H9 (cell line): ENCODE measurements around the gene TLK1. TPM values are rescaled to one million over a fixed set of nuclear protein-coding genes. Genes with fewer than 3 reads are reported as not detected.
A peak's percentile ranks its signal among the peaks of the same experiment; 100 is the strongest.

Experiments used
- DNase-seq: peaks from one replicate; pipeline ENCODE4 v3.0.0-alpha.2; 2017
- H2AFZ ChIP-seq: one replicate; pipeline ENCODE4 v1.6.1; 2013; ENCODE audit warnings: mild to moderate bottlenecking, low read length, control low read depth, moderate library complexity
- H2AK5ac ChIP-seq: 2 replicates; pipeline ENCODE4 v1.6.1; 2013; ENCODE audit warnings: low read length, control low read depth, mixed read lengths; ENCODE audit not compliant: insufficient read length
- H2BK120ac ChIP-seq: one replicate; pipeline ENCODE4 v1.6.1; 2013; ENCODE audit warnings: low read depth, mild to moderate bottlenecking, low read length, control low read depth, inconsistent platforms; ENCODE audit not compliant: poor library complexity, severe bottlenecking
- H2BK12ac ChIP-seq: 2 replicates; pipeline ENCODE4 v1.6.1; 2013; ENCODE audit warnings: low read length, control low read depth, mixed read lengths, low read depth; ENCODE audit not compliant: insufficient read length
- H2BK15ac ChIP-seq: 2 replicates; pipeline ENCODE4 v1.6.1; 2013; ENCODE audit warnings: low read depth, low read length, control low read depth
- H2BK20ac ChIP-seq: one replicate; pipeline ENCODE4 v1.6.1; 2013; ENCODE audit warnings: low read depth, mild to moderate bottlenecking, low read length, control low read depth, inconsistent platforms; ENCODE audit not compliant: poor library complexity, severe bottlenecking
- H2BK5ac ChIP-seq: 2 replicates; pipeline ENCODE4 v1.6.1; 2013; ENCODE audit warnings: low read length, control low read depth, mixed read lengths; ENCODE audit not compliant: insufficient read length
- H3K14ac ChIP-seq: 2 replicates; pipeline ENCODE4 v1.6.1; 2013; ENCODE audit warnings: low read length, control low read depth; ENCODE audit not compliant: insufficient read depth
- H3K18ac ChIP-seq: 2 replicates; pipeline ENCODE4 v1.6.1; 2013; ENCODE audit warnings: low read depth, mild to moderate bottlenecking, mixed read lengths, low read length, control low read depth; ENCODE audit not compliant: insufficient read length
- H3K23ac ChIP-seq: 2 replicates; pipeline ENCODE4 v1.6.1; 2013; ENCODE audit warnings: low read length, control low read depth, mixed read lengths, low read depth; ENCODE audit not compliant: insufficient read length
- H3K23me2 ChIP-seq: 2 replicates; pipeline ENCODE4 v1.6.1; 2013; ENCODE audit warnings: low read depth, mild to moderate bottlenecking, mixed read lengths, low read length, control low read depth; ENCODE audit not compliant: insufficient read length, poor library complexity, severe bottlenecking
- H3K27ac ChIP-seq: 2 replicates; pipeline ENCODE4 v1.5.1; 2013; ENCODE audit warnings: low read length, control low read depth, mixed read lengths, low read depth; ENCODE audit not compliant: insufficient read length
- H3K27me3 ChIP-seq: 2 replicates; pipeline ENCODE4 v1.6.1; 2013; ENCODE audit warnings: low read length, control low read depth, inconsistent platforms; ENCODE audit not compliant: insufficient read depth
- H3K4ac ChIP-seq: 2 replicates; pipeline ENCODE4 v1.6.1; 2013; ENCODE audit warnings: low read depth, mild to moderate bottlenecking, control low read depth, inconsistent platforms, low read length, moderate library complexity
- H3K4me1 ChIP-seq: 2 replicates; pipeline ENCODE4 v1.6.1; 2013; ENCODE audit warnings: low read length, control low read depth, inconsistent platforms; ENCODE audit not compliant: insufficient read depth
- H3K4me2 ChIP-seq: 2 replicates; pipeline ENCODE4 v1.6.1; 2013; ENCODE audit warnings: low read length, control low read depth, mixed read lengths; ENCODE audit not compliant: insufficient read length, insufficient read depth
- H3K56ac ChIP-seq: 2 replicates; pipeline ENCODE4 v1.6.1; 2013; ENCODE audit warnings: low read depth, mild to moderate bottlenecking, mixed read lengths, low read length, control low read depth; ENCODE audit not compliant: insufficient read length
- H3K79me1 ChIP-seq: 2 replicates; pipeline ENCODE4 v1.6.1; 2013; ENCODE audit warnings: low read depth, mild to moderate bottlenecking, moderate library complexity, low read length, control low read depth, inconsistent platforms; ENCODE audit not compliant: insufficient read depth, poor library complexity, severe bottlenecking
- H3K79me2 ChIP-seq: 2 replicates; pipeline ENCODE4 v1.6.1; 2013; ENCODE audit warnings: low read length, control low read depth, inconsistent platforms; ENCODE audit not compliant: insufficient read depth
- H3K9ac ChIP-seq: 2 replicates; pipeline ENCODE4 v1.6.1; 2013; ENCODE audit warnings: low read length, control low read depth, mixed read lengths; ENCODE audit not compliant: insufficient read length; ENCODE audit errors: extremely low read depth
- H3K9me3 ChIP-seq: one replicate; pipeline ENCODE4 v1.6.1; 2013; ENCODE audit warnings: low read depth, low read length, inconsistent platforms; ENCODE audit not compliant: control insufficient read depth
- H3T11ph ChIP-seq: one replicate; pipeline ENCODE4 v1.6.1; 2013; ENCODE audit warnings: mild to moderate bottlenecking, low read length, control low read depth, inconsistent platforms
- H4K20me1 ChIP-seq: one replicate; pipeline ENCODE4 v1.6.1; 2013; ENCODE audit not compliant: control insufficient read depth, insufficient read length, insufficient read depth
- H4K5ac ChIP-seq: 2 replicates; pipeline ENCODE4 v1.6.1; 2013; ENCODE audit warnings: low read depth, mild to moderate bottlenecking, mixed read lengths, low read length, control low read depth; ENCODE audit not compliant: insufficient read length
- H4K8ac ChIP-seq: replicated peaks from 2 replicates; pipeline ENCODE4 v1.6.1; 2013; ENCODE audit warnings: low read length, control low read depth, mixed read lengths, low read depth; ENCODE audit not compliant: insufficient read length
- H4K91ac ChIP-seq: 2 replicates; pipeline ENCODE4 v1.6.1; 2013; ENCODE audit warnings: low read depth, mild to moderate bottlenecking, moderate library complexity, mixed read lengths, low read length, control low read depth; ENCODE audit not compliant: insufficient read length
- H3K27ac Mint-ChIP-seq, 3 experiments: 2 replicates in 2 of 3; 3 replicates in 1 of 3; pipeline ENCODE4 v1.8.0; 2020 to 2021; ENCODE audit warnings: mixed read lengths in 3 of 3, mild to moderate bottlenecking in 1 of 3, moderate library complexity in 1 of 3
- H3K27me3 Mint-ChIP-seq: 2 replicates; pipeline ENCODE4 v1.8.0; 2021; ENCODE audit warnings: low read depth, mild to moderate bottlenecking, moderate library complexity, mixed read lengths
- H3K36me3 Mint-ChIP-seq, 3 experiments: 2 replicates in 2 of 3; 3 replicates in 1 of 3; pipeline ENCODE4 v1.8.0; 2020 to 2021; ENCODE audit warnings: low read depth in 3 of 3, mixed read lengths in 3 of 3; ENCODE audit not compliant: insufficient read depth in 1 of 3
- H3K4me1 Mint-ChIP-seq, 2 experiments: 2 replicates each; pipeline ENCODE4 v1.8.0; 2020; ENCODE audit warnings: mixed read lengths in 2 of 2
- H3K4me3 Mint-ChIP-seq, 2 experiments: 2 replicates in 1 of 2; 3 replicates in 1 of 2; pipeline ENCODE4 v1.8.0; 2020 to 2021; ENCODE audit warnings: mild to moderate bottlenecking in 2 of 2, mixed read lengths in 2 of 2, moderate library complexity in 1 of 2
- H3K9me3 Mint-ChIP-seq, 2 experiments: 2 replicates in 1 of 2; 3 replicates in 1 of 2; pipeline ENCODE4 v1.8.0; 2020; ENCODE audit warnings: mild to moderate bottlenecking in 2 of 2, mixed read lengths in 2 of 2, moderate library complexity in 1 of 2
- WGBS: extraction: QIAGEN DNeasy Blood & Tissue Kit; methylation state at CpG from one replicate; pipeline ENCODE4 v1.1.7; 2013; ENCODE audit warnings: missing lambda C conversion rate, low lambda C conversion rate, mixed read lengths; ENCODE audit not compliant: insufficient read length; ENCODE audit errors: extremely low coverage; 5-methylcytosine and 5-hydroxymethylcytosine counted together
- total RNA-seq: library from RNA; stranded (reverse); gene quantifications from 2 replicates; pipeline ENCODE4 v1.2.1, GENCODE V29; 2021
- TF ChIP-seq, protein P1 (sequence below): fragments of 200-600 bp; sonication (generic); conservative IDR thresholded peaks from 3 replicates; pipeline ENCODE4 v1.8.0; 2021; ENCODE audit warnings: antibody characterized with exemption, mild to moderate bottlenecking

Gene TLK1
- total RNA-seq, 1 experiment from 2014 or later, result 112 TPM

DNA sequence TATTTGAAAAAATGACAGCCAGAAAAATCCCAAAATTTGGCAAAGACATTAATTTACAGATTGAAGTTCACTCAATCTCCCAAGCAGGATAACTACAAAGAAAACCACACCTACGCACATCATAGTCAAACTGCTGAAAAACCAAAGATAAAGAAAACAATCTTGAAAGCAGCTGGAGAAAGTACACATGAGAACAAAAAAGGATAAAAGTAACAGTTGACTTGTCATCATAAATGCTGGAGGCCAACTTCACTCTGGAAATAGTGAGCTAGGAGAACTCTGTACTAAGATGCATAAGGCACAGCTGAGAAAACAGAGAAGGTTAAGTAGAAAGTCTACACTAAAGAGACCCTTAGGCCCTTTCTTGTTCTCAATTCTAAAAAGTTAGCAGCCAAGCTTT is 73.1 kb downstream of the TLK1 start:
- no peaks in the 10 kb centered on the region for H3K23me2 ChIP-seq
- H4K20me1 ChIP-seq, result no peaks in the 10 kb centered on the region
- peaks cover 7% of the 10 kb centered on the region; the same call in 1 of the 2 replicates for H3K79me2 ChIP-seq
- H3K79me1 ChIP-seq, result peaks cover 7% of the 10 kb centered on the region
- H3K9ac ChIP-seq, result no peak overlapping the region
- H3K9me3 ChIP-seq, result no peaks in the 10 kb centered on the region
- H2BK12ac ChIP-seq, result no peak overlapping the region
- H3K14ac ChIP-seq, result no peak overlapping the region
- peak overlapping the region in 1 of 3 experiments; percentile 89; a peak in 2 of 7 replicates for H3K27ac Mint-ChIP-seq
- H3K4me1 Mint-ChIP-seq, result peaks cover 24 to 32% of the 10 kb centered on the region in 2 experiments
- H4K5ac ChIP-seq, result no peak overlapping the region
- TF ChIP-seq, protein P1, sequence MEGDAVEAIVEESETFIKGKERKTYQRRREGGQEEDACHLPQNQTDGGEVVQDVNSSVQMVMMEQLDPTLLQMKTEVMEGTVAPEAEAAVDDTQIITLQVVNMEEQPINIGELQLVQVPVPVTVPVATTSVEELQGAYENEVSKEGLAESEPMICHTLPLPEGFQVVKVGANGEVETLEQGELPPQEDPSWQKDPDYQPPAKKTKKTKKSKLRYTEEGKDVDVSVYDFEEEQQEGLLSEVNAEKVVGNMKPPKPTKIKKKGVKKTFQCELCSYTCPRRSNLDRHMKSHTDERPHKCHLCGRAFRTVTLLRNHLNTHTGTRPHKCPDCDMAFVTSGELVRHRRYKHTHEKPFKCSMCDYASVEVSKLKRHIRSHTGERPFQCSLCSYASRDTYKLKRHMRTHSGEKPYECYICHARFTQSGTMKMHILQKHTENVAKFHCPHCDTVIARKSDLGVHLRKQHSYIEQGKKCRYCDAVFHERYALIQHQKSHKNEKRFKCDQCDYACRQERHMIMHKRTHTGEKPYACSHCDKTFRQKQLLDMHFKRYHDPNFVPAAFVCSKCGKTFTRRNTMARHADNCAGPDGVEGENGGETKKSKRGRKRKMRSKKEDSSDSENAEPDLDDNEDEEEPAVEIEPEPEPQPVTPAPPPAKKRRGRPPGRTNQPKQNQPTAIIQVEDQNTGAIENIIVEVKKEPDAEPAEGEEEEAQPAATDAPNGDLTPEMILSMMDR, result no peak
- no peak for DNase-seq
- H3K23ac ChIP-seq, result no peak overlapping the region
- H3K4ac ChIP-seq, result no peak overlapping the region
- no peak overlapping the region for H2BK15ac ChIP-seq
- H2AK5ac ChIP-seq, result no peak overlapping the region
- no peak overlapping the region for H3K56ac ChIP-seq
- no peaks in the 10 kb centered on the region for H3K27me3 Mint-ChIP-seq
- H3K18ac ChIP-seq, result no peak overlapping the region
- no peak overlapping the region for H4K91ac ChIP-seq
- H3K4me3 Mint-ChIP-seq, result no peak overlapping the region
- H3K9me3 Mint-ChIP-seq, result no peaks in the 10 kb centered on the region
- H2BK120ac ChIP-seq, result no peak overlapping the region
- no peak overlapping the region for H3K4me2 ChIP-seq
- H2AFZ ChIP-seq, result no peak overlapping the region
- H2BK5ac ChIP-seq, result no peak overlapping the region
- no CpG with 5 or more reads among the region's 1 CpG for WGBS
- no peak overlapping the region for H3K27ac ChIP-seq
- H3K27me3 ChIP-seq, result no peaks in the 10 kb centered on the region
- H2BK20ac ChIP-seq, result no peak overlapping the region
- peaks cover 0 to 8% (median 6%) of the 10 kb centered on the region in 3 experiments; a peak in 4 of 7 replicates for H3K36me3 Mint-ChIP-seq
- no peaks in the 10 kb centered on the region; the same call in 1 of the 2 replicates for H3K4me1 ChIP-seq
- no peak overlapping the region for H4K8ac ChIP-seq
- no peak overlapping the region for H3T11ph ChIP-seq
